GM12874 (cell line): ENCODE results near the gene CAND2.

Experiments
- TF ChIP-seq, protein P1 (sequence below): IDR thresholded peaks from 2 replicates; pipeline ENCODE4 v1.5.1; 2011; ENCODE audit warnings: low read depth, mild to moderate bottlenecking, control low read depth, low read length, moderate library complexity; ENCODE audit not compliant: insufficient read depth

CAND2 gene

DNA sequence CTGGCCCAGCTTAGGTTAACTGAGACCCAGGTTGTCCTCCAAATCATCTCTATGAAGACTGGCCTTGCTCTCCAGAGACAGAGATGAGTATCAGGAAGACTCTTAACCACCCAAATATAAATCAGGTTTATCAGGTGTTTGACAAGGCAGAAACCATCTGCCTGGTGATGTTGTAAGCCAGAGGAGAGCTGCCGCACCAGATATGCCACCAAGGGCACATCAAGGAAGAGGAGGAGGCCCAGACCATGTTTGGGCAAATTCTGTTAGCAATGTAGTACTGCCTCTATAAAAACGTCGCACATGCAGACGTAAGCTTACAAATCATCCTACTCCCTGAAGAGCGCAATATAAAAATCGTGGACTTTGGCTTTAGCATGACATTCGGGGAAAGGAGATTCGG is 65.9 kb downstream of the CAND2 start:
- TF ChIP-seq, protein P1, sequence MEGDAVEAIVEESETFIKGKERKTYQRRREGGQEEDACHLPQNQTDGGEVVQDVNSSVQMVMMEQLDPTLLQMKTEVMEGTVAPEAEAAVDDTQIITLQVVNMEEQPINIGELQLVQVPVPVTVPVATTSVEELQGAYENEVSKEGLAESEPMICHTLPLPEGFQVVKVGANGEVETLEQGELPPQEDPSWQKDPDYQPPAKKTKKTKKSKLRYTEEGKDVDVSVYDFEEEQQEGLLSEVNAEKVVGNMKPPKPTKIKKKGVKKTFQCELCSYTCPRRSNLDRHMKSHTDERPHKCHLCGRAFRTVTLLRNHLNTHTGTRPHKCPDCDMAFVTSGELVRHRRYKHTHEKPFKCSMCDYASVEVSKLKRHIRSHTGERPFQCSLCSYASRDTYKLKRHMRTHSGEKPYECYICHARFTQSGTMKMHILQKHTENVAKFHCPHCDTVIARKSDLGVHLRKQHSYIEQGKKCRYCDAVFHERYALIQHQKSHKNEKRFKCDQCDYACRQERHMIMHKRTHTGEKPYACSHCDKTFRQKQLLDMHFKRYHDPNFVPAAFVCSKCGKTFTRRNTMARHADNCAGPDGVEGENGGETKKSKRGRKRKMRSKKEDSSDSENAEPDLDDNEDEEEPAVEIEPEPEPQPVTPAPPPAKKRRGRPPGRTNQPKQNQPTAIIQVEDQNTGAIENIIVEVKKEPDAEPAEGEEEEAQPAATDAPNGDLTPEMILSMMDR = no peak

DNA sequence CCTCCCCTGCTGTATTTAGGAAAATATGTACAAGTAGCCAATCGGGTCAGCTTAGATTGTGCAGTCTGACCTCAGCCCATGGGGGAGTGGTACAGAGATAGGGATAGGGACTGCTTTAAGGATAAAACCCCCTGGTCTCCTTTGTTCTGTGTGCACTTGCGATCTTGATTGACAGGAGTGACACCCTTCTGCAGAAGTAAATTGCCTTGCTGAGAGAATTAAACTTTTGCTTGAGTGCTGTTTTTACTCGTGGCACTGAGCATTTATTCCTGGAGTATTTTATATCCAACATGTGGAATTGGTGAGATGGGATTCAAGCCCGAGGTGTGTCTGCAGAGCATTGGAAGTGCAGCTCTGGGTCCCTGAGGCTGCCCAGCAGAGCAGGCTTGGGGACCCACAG is 68.8 kb downstream of the CAND2 start:
- TF ChIP-seq, protein P1 = no peak

DNA sequence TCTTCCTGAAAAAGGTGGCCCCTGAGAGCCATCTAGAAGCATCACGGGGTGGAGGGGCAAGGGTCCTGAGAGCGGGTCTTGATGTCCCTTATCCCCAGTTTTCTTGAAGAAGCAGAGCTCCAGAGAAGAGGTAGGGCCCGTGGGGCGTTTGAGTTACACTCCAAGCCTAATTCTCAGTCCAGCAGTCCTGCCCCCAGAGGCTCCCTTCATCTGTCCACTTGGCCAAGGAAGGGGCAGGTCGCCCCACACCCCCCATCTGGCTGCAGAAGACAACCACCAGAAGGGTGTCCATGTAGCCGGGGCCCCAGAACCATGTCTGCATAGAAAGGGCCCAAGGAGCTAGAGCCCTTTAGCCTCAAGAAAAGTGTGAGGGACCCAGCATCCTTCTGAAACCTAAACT is 70.4 kb downstream of the CAND2 start:
- TF ChIP-seq, protein P1 = no peak

DNA sequence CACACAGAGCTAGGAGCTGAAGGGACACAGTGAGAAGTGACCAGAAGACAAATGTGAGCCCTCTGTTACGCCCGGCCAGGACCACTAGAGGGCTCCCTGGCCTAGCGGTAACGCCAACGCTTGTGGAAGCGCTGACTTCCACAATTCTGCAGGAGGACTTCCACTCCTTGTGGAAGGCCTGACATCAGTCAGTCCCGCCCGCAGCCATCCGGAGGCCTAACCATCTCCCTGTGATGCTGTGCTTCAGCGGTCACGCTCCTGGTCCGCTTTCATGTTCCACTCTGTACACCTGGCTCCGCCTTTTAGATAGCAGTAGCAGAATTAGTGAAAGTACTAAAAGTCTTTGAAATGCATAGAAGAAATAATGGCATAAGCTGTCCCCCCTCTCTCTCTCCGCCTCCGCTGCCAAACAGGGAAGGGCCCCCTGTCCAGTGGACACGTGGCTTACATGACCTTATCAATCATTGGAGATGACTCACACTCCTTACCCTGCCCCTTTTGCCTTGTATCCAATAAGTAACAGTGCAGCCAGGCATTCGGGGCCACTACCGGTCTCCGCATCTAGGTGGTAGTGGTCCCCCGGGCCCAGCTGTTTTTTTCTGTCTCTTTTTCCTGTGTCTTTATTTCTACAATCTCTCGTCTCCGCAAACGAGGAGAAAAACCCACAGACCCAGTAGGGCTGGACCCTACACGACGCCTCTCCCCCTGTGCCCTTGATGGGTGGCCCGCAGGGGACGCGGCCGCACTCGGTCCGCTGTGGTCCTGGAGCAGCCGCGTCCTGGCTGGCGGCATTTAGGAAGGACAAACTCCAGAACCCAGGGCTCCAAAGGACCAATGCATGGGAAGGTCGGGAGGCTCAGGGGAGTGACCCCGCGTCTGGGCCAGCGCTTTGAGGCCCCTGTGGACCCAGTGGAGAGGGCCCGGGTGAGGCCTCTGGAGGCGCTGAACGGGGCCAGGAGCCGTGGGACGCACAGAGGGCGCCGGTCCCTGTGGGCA is 71.9 kb downstream of the CAND2 start:
- TF ChIP-seq, protein P1 = peak; percentile 93

DNA sequence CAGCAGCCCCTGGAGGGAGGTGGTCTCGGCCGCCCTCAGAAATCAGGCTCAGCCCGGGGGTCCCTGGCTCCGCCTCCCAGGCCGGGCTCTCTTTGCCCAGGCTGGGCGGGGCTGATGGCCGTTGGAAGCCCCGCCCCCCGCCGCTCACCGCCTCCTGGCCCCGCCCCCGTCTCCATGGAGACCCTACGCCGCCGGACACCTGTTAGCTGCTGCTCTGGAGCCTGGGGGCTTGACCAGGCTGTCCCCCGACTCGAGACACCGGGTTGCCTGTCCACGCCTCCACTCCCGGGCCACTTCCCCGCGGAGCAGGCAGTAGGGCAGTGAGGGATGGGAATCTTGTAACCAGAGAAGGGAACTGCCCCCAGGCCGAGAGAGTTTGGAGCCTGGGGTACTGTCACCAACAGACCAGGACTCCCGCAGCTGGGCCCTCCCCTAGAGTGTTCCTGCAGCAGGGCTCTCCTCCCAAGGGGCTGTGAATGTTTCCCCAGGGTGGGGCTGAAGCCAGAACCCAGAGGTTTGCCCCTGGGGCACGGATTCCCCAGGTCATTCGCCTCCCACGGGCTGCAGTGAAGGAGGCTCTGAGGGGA is 72.6 kb downstream of the CAND2 start:
- TF ChIP-seq, protein P1 = no peak

DNA sequence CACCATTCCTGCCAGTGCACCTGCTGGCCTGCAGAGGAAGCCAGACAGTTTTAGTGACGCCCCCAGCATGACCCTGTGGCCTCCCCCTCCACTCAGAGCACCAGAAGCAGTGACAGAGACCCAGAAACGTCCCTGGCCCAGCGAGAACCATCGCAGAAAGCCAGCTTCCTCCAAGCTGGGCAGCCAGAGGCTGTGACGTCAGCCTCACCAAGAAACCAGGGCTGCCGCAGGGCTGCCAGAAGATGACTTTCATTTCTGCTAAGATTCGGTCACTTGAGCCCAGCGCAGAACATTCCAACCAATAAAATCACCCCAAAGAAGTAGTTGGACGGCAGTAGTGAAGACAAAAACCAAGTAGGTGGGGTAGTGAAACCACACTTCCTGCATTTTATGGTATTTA is 74.5 kb downstream of the CAND2 start:
- TF ChIP-seq, protein P1 = no peak

DNA sequence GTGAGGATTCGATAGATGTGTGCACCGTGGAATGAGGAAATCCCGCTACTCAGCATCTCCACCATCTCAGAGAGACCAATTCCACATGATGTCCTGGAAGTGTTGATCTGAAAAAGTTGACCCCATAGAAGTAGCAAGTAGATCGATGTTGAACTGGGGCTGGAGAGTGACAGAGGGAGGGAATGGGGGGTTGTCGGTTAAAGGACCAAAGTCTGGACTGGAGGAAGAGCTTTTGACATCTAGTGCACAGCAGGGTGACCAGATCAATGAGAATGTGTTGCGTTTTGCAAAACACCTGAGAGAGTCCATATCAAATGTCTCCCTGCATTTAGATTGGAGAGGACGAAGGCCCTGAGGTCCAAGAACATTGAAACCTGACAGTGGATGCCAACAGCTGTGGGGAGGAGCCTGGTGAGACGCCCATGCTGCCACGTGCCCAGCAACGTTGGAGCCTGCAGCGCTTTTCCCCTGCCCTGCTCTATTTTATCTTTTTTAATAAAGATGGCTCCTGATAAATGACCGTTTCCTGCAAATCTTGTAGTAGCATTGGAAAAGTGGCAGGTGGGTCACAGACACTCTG is 75.0 kb downstream of the CAND2 start:
- TF ChIP-seq, protein P1 = no peak
